AG09309 (cell line): ENCODE data around the gene PHGDH.

Source experiments
- DNase-seq: peaks from one replicate; pipeline ENCODE4 v3.0.0-alpha.2; 2010; ENCODE audit warnings: low read depth
- H3K4me3 ChIP-seq: 2 replicates; pipeline ENCODE4 v1.5.1; 2011; ENCODE audit warnings: mild to moderate bottlenecking, low read depth, low read length, moderate library complexity; ENCODE audit not compliant: control insufficient read depth
- TF ChIP-seq, protein P1 (sequence below): IDR thresholded peaks from 2 replicates; pipeline ENCODE4 v1.5.1; 2011; ENCODE audit warnings: mild to moderate bottlenecking, low read depth, low read length, inconsistent platforms; ENCODE audit not compliant: insufficient read depth, control insufficient read depth; ENCODE audit errors: missing control alignments

PHGDH gene

GRCh38 chr1:119718972-119719371 lies 7.2 kb downstream of the PHGDH start:
- H3K4me3 ChIP-seq, result no peak overlapping the region
- TF ChIP-seq, protein P1, sequence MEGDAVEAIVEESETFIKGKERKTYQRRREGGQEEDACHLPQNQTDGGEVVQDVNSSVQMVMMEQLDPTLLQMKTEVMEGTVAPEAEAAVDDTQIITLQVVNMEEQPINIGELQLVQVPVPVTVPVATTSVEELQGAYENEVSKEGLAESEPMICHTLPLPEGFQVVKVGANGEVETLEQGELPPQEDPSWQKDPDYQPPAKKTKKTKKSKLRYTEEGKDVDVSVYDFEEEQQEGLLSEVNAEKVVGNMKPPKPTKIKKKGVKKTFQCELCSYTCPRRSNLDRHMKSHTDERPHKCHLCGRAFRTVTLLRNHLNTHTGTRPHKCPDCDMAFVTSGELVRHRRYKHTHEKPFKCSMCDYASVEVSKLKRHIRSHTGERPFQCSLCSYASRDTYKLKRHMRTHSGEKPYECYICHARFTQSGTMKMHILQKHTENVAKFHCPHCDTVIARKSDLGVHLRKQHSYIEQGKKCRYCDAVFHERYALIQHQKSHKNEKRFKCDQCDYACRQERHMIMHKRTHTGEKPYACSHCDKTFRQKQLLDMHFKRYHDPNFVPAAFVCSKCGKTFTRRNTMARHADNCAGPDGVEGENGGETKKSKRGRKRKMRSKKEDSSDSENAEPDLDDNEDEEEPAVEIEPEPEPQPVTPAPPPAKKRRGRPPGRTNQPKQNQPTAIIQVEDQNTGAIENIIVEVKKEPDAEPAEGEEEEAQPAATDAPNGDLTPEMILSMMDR, result no peak
- DNase-seq, result no peak

GRCh38 chr1:119720866-119721440 lies 9.2 kb downstream of the PHGDH start:
- TF ChIP-seq, protein P1, result no peak
- no peak overlapping the region for H3K4me3 ChIP-seq
- DNase-seq, result no peak

DNA sequence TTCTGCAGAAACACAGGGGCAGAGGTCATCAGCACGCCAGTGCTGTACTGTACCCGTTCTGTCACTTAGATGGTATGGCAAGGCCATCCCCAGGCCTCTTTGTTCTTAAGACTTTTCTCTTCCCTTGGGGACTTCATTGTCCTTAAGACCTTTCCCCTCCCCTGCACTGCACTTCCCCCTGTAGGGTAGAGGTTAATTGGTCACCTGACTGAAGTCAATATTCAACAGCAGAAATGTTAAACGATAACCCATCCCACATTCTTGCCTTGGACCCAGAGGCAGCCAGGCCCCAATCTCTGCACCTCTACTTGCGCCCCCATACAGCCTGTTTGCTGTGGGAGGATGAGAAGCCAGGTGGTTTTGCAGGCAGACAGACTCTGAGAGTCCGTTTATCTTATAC lies 10.2 kb downstream of the PHGDH start:
- DNase-seq, result no peak
- TF ChIP-seq, protein P1, result no peak
- no peak overlapping the region for H3K4me3 ChIP-seq

DNA sequence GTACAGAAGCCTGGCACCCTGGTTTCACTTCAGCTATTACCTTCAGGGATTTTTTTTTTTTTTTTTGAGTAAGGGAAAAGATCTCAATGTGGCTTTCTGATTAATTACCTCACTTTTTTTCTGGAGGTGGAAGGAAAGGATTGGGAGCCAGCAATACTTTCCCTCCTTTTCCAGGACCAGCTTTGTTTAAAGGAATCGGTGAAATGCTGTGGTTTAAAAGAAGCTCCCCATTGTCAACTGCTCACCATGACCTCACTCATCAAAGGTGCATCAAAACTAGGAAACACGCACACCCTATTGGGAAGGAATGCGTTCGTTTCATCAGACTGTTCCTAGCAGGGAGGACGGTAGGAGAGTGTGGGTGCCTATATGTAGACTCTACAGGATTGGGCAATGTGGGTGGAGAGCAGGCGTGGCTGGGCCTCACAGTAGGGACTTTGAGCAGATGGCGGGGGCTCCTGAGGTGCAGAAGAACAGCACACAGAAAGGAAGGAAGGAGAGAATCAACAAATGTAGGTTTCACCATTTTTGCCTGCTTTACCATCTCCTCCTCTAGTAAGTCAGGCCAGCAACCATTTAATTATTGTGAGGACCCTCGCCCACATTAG lies 13.0 kb downstream of the PHGDH start:
- DNase-seq, result no peak
- TF ChIP-seq, protein P1, result no peak
- H3K4me3 ChIP-seq, result no peak overlapping the region

DNA sequence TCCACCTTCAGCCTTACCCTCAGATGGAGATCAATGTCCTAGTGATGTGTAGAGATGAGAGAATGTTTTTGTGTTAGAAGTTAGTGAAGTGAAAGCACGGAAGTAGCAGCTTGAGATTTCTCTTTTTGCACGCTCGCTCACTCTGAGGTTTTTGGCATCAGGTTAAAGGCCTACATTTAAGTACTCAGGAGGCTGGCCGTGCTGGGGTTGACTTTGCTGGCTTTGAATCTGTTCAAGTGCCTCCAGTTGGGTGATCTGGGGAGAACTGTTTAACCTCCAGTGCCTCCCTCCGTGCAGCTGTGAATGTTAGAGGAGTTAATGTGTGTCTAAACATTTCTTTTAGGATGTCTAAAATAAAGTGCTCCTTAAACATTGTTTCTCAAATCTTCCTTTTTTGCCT lies 13.9 kb downstream of the PHGDH start:
- H3K4me3 ChIP-seq, result no peak overlapping the region
- DNase-seq, result no peak
- TF ChIP-seq, protein P1, result no peak

- TF ChIP-seq, protein P1, result no peak
- H3K4me3 ChIP-seq, result no peak overlapping the region
- DNase-seq, result no peak
These were observed 16.3 kb downstream of the PHGDH start for GRCh38 chr1:119727991-119728390.
